Measurements from ENCODE around the gene RHOBTB3.
"Not testable (repeated sequence)": the region's sequence is repeated elsewhere in the genome, so short reads cannot be mapped to it uniquely, and the experiment has no call there.

RHOBTB3 gene

GRCh38 chr5:95818181-95819147 lies 87.3 kb downstream of the RHOBTB3 start:
- no peak for DNase-seq (ENCODE audit: low read depth, low spot score)

- no peak for DNase-seq (ENCODE audit: low read depth, low spot score)
Measured at GRCh38 chr5:95821110-95822021, 90.2 kb downstream of the RHOBTB3 start.

GRCh38 chr5:95822043-95822541 lies 91.0 kb downstream of the RHOBTB3 start:
- no peak for DNase-seq (ENCODE audit: low read depth, low spot score)

- DNase-seq (ENCODE audit: low read depth, low spot score) = no peak
Measured at GRCh38 chr5:95822542-95823181, 91.5 kb downstream of the RHOBTB3 start, which contains the start of gene GLRX. TSS of gene GLRX (minus strand) at chr5:95822726. CDS start at chr5:95822662, 64 bp downstream.

- DNase-seq (ENCODE audit: low read depth, low spot score) = no peak
Measured at GRCh38 chr5:95823218-95823737, 92.1 kb downstream of the RHOBTB3 start.

GRCh38 chr5:95823738-95824609 lies 92.8 kb downstream of the RHOBTB3 start:
- DNase-seq (ENCODE audit: low read depth, low spot score) = no peak

GRCh38 chr5:95824747-95825146 lies 93.6 kb downstream of the RHOBTB3 start:
- no peak for DNase-seq (ENCODE audit: low read depth, low spot score)

GRCh38 chr5:95825495-95825894 lies 94.4 kb downstream of the RHOBTB3 start:
- DNase-seq (ENCODE audit: low read depth, low spot score) = no peak

- DNase-seq (ENCODE audit: low read depth, low spot score) = no peak
Measured at GRCh38 chr5:95826949-95827891, 96.1 kb downstream of the RHOBTB3 start.

GRCh38 chr5:95827892-95828246 lies 96.7 kb downstream of the RHOBTB3 start:
- no peak for DNase-seq (ENCODE audit: low read depth, low spot score)

GRCh38 chr5:95830226-95830625 lies 99.1 kb downstream of the RHOBTB3 start:
- no peak for DNase-seq (ENCODE audit: low read depth, low spot score)

- DNase-seq (ENCODE audit: low read depth, low spot score) = no peak
Measured at GRCh38 chr5:95832664-95833063, 101.5 kb downstream of the RHOBTB3 start.

- no peak for DNase-seq (ENCODE audit: low read depth, low spot score)
Measured at GRCh38 chr5:95835682-95836385, 104.7 kb downstream of the RHOBTB3 start.

GRCh38 chr5:95836544-95836943 lies 105.4 kb downstream of the RHOBTB3 start:
- no peak for DNase-seq (ENCODE audit: low read depth, low spot score)

GRCh38 chr5:95836971-95837370 lies 105.8 kb downstream of the RHOBTB3 start:
- not testable (repeated sequence) for DNase-seq (ENCODE audit: low read depth, low spot score)

GRCh38 chr5:95837492-95837891 lies 106.4 kb downstream of the RHOBTB3 start:
- no peak for DNase-seq (ENCODE audit: low read depth, low spot score)

- no peak for DNase-seq (ENCODE audit: low read depth, low spot score)
Measured at GRCh38 chr5:95838001-95838520, 106.9 kb downstream of the RHOBTB3 start.

- no peak for DNase-seq (ENCODE audit: low read depth, low spot score)
Measured at GRCh38 chr5:95838556-95838955, 107.4 kb downstream of the RHOBTB3 start.
